Left lobe of liver (tissue), 2 donors: ENCODE data around the gene RBMS3. TPM values are rescaled to one million over a fixed set of nuclear protein-coding genes. Genes with fewer than 3 reads are reported as not detected.
"Not testable (repeated sequence)": the region's sequence is repeated elsewhere in the genome, so short reads cannot be mapped to it uniquely, and the experiment has no call there.

Experiments
- ATAC-seq: fragments of 200-7000 bp; cut with Tn5 transposase; one replicate; pipeline ENCODE4 v1.9.1; 2020; ENCODE audit warnings: mild to moderate bottlenecking, moderate library complexity
- DNase-seq: peaks from one replicate; pipeline ENCODE4 v3.0.0-alpha.2; 2020; ENCODE audit warnings: low spot score
- total RNA-seq: library from RNA; stranded (reverse); gene quantifications from one replicate; pipeline ENCODE4 v1.2.1, GENCODE V29; 2021
- donor health status: DM: no; HTN: no; CAD: no; lungs with moderate emphysema.
- donor health status: DM: no; HTN: yes; CAD: no.

Gene RBMS3
- total RNA-seq: 9.6 TPM

DNA sequence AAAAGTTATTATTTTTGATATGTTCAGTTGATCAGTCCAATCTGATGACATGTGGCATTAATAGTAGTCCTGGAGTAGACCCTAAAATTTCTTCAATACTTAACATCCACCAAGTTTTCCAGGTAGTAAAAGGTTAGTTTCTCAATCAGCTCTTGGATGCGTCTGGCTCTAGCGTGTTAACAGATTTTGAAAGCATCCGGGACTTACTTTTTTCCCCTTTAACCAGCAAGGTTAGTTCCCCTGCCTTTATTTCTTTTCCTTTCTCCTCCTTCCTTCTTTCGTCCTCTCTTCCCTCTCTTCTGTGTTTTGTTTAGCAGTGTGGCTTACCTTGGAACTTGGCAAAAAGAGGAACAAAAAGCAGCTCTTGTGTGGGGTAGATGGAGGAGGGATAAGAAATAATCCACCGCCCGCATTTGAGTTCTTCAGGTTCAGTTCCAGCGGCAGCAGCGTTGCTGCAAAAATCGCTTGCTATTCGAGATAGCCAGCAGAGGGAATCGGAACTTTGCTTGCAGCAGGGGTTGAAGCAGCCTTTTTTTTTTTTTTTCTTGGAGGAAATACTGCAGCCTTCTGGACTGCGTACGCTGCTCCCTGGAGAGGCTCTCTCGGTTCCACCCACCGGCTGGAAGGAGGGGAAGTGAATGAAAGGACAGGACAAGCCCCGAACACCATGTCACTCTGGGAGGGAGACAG, at the start of gene RBMS3:
Gene RBMS3 (plus strand): TSS at position 668 of the 690 bp plus-strand sequence.
- peak; percentile 60 for DNase-seq
- ATAC-seq: peak; percentile 88

DNA sequence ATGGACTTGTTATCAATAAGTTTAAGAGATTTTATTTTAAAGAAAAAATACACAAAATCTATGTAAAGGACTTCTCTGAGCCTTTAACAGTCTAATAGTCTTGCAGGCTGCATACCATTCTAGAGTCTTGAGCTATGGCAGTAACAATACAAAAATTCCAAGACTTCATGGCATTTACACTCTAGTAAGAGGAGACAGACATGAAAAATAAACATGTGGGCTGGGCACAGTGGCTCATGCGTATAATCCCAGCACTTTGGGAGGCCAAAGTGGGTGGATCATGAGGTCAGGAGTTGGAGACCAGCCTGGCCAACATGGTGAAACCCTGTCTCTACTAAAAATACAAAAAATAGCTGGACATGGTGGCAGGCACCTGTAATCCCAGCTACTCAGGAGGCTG, 47.7 kb upstream of the RBMS3 start:
- ATAC-seq, DNase-seq: not testable (repeated sequence)

DNA sequence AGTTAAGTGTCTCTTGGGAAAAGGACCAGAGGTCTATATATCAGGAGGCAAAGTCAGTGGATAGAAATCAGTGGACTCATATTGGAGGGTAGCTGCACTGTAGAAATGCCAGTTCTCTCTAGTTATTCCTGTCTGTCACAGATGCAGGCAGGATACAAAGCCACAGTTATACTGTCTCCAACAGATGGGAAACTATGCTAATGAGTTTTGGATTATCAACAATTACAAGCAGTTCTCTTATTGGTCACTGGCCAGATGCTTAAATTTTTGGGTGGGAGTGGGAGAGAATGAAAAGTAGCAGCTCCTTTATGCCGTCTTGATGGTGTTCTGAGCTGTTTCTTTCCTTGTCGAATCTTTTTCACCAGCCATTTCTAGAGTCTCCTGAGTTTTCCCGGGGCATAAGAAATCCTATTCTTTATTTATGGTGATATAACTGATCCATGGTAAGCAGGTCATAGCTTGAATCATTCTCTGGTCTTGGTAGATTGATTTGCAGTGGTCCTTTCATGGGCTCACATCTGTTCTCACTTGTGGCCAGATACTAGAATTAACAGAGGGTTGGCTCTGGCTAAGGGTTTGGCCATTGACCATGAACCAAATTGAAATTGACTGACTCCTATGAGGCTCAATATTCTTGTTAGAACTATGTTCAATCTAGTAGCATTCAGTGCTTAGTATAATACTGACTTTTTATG, 44.6 kb upstream of the RBMS3 start:
- ATAC-seq: no peak
- DNase-seq: no peak

DNA sequence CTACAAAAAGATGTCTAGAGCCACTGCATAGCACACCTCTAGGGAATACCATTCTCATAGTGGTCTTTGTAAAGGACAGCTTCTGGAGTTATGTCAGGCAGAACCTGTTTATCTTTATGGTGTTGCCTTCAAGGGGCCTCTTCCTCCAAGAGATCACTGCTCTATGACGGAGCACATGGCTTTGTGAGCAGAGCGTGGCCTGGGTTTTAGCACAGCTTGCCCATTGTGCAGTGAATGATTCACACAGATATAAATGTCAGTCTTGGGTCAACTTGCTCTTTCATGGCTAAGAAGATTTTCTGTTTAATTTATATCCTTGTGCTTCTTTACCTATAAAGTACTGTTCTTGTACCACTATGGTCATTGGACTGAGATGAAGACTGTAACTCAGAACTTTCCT, 41.5 kb upstream of the RBMS3 start:
- ATAC-seq (no peak), DNase-seq (no peak)

DNA sequence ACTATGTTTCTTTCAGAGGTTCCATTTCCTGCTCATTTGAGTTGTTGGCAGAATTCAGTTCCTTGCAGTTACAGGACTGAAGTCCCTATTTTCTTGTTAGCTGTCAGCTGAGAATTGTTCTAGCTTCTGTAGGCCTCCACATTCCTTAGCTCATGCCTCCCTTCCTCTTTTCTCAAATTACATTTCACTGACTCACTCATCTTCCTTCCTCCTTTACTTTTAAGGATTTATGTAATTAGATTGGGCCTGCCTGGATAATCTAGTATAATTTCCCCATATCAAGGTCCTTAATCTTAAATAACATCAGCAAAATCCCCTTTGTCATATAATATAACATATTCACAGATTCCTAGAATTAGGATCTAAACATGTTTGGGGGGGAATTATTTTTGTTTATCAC, 40.6 kb upstream of the RBMS3 start:
- ATAC-seq: no peak
- no peak for DNase-seq

DNA sequence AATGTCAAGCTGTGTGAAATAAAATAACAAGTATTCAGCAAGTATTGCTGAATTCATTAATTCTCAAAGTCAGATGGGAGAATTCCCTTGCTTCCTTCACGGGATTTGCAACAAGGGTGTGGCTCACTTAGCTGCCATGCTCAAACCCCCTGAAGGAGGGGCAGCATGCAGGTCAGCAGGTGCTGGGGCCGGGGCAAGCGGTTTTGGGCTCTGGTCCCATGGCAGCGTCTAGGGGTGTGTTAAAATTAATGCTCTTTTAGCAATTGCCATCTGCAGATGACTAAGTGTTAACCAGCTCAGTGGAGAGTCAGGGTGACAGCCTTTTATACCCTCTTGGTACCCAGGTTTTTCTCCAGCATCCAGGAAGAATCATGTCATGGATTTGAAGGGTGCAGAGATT, 40.0 kb upstream of the RBMS3 start:
- no peak for DNase-seq
- ATAC-seq: no peak

DNA sequence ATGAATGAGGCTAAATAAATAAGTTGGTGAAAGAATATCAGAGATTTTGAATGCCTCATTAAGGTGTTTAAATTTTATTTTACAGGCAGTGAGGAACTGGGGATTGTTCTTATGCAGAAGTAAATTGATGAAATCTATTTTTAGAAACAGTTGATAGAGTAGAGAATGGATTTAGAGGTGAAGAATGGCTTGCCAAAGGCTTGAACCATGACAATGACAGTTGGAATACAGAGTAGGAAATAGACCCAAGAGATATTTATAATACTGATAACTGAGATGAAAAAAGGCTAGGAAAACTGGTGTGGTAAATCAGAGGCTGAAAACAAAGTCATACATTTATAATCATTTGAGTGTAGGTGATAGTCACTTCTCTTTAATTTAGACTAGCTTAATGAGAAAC, 39.0 kb upstream of the RBMS3 start:
- DNase-seq (no peak), ATAC-seq (no peak)

DNA sequence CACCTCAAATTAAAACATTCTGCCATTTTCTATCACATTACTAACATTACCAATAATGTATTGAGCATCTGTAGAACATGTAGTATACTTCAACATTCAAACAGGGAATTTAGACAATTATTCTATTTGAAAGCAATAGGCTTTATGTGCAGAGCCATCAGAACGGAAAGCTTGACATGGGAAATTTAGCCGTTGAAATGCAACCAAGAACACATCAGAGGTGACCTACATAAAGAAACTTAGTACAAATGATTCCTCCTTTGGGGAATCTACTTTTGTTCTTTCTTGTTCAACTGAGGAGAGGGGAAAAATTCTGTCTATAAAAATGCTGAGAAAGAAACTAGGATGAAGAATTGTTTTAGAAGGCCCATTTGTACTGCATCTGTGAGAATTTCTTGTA, 38.6 kb upstream of the RBMS3 start:
- no peak for ATAC-seq

DNA sequence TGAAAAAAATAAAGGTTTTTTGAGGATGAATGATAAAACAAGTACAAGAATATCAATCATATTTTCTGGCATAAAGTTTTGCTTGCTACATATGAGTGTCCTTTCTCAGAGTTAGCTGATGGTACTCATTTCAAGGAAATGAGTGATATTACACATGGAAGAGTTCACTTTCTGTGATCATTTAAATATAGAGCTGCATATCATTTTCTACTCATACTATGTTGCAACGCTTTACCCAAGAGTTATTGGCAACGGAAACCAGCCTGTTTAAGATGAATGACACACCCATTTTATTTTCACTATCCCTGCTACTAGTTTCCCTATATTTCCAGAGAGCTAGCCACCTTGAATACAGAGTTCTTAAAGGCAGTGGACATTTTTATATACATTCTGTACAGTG, 35.4 kb upstream of the RBMS3 start:
- ATAC-seq: no peak
- DNase-seq: no peak

More for the DNA sequence above, 38.6 kb upstream of the RBMS3 start:
- DNase-seq: no peak

DNA sequence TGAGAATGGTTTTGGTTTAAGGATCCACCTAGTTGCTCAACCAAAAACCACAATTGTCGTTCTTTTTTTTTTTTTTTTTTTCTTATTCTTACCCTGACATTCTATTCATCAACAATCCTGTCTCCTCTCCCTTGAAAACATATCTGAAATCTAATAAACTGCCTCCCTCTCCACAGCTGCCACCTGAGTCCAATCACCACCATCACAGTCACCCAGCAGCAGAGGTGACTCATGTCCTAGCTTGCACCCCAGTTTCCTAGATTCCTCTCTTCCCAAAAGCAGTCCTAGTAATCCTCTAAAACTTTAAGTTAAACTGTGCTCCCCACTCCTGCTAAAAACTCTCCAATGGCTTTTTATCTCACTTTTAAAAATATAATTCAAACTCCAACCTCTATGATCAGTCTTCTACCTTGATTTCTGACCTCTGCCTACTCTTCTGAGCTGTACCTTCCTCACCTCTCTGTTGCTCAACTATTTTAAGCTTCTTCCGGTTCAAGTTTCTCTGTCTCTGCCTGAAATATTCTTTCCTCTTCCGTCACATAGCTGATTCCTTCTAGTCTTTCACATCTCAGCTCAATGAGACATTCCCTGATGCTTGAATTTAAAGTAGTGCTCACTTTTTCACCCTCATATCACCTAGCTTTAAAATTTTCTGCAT, 33.7 kb upstream of the RBMS3 start:
- DNase-seq (no peak), ATAC-seq (no peak)

DNA sequence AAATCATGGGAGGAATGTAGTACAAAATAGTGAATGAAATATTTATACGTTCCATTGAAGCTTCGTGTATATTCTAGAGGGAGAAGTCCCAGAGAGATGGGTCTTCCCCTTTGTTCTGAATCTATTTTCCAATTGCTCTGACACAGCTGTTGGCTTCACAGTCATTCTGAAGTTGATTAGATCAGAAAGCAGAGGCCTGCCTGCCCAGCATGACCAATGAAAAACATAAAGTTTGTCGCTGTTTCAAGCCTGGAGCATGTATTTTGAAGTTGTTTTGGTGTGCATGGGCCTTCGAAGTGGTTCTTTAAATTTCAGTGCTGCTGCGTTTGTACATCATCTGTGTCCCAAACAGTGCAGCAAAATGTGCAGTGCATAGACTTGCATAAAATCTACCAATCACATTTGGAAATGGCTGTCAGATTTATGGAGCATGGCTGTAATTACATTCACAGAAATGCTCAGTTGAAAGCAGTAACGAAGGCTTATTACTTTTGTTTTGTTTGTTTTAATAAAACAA, 31.0 kb upstream of the RBMS3 start:
- no peak for DNase-seq
- no peak for ATAC-seq

DNA sequence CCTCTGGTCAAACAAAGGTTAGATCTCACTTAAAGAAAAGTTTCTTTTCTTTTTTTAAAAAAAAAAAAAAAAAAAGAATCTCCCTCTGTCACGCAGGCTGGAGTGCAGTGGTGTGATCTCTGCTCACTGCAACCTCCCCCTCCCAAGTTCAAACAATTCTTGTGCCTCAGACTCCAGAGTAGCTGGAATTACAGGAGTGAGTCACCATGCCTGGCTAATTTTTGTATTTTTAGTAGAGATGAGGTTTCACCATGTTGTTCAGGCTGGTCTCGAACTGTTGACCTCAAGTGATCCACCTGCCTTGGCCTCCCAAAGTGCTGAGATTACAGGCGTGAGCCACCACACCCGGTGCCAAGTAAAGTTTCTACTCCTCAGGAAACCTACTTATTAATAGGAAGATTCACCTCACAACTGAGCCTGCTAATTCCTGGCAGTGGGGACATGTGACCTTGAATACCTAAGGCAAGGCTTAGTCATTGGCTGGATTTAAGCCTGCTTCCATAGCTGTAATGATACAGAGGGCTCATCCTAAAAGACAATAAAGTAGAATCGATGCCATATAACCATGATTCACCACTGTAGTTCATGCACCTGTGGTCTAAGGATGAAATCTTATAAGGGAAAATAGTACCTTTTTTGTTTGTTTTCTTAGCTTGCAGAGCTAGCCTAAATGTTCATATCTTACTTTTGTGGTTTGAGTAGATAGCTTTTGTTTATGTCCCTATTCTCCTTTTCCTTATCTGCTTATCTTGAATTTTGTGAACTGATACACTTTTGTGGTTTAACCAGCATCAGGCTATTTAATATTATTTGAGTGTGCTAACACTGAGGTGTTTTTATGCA, 24.8 kb upstream of the RBMS3 start:
- no peak for ATAC-seq

DNA sequence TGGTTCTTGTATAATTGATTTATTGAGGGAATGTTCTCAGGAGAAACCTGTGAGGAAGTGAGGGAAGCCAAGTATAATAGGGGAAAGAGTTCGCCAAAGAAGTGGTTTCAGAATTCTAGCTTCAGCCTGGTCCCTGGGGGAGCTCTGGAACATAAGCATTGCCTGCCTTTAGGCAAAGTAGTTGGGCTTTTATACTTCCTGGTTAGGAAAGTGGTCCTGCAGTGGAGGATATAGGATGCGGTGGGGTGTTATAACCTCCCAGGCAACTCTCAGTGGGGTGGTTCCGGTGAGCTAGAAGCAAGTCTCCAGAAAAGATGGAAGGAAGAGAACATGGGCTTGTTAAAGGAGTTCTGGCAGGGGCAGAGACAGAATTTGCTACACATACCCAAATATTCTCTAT, 22.7 kb upstream of the RBMS3 start:
- ATAC-seq (no peak), DNase-seq (no peak)

More for the DNA sequence above, 24.8 kb upstream of the RBMS3 start:
- DNase-seq: no peak

DNA sequence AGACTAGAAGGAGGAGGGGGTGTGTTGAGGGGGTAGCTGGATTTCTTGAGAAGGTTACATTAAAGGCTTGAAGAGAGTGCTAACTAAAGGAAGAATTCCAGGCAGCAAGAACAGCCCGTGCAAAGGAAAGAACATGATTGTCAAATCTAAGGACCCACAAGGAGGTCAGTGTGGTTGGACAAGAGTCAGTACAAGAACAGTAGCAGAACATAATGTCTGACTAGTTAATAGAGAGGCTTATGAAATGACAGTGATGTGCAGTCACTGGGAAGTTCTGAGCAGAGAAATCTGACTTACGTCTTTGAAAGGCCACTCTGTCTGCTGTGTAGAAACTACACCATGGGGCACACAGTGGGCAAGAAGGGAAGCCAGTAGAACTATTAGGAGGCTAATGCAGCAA, 19.8 kb upstream of the RBMS3 start:
- DNase-seq: no peak
- no peak for ATAC-seq

DNA sequence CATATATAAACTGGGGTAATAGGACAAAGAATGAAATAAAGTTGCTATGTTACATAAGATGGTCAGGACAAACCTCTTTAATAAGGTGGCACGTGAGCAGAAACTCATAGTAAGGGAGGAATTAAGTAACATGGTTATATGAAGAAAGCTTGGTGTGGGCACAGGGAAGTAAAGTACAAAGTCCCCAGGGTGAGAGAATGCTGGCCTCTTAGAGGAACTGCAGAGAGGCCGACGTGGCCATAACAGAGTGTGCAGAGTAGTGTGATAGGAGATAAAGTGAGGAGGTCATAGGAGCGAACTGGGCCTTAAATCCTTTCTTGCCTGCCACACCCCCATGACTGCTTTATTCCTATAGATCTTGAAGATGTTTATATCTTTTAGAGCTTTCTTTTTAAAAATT, 17.4 kb upstream of the RBMS3 start:
- ATAC-seq (no peak), DNase-seq (no peak)

DNA sequence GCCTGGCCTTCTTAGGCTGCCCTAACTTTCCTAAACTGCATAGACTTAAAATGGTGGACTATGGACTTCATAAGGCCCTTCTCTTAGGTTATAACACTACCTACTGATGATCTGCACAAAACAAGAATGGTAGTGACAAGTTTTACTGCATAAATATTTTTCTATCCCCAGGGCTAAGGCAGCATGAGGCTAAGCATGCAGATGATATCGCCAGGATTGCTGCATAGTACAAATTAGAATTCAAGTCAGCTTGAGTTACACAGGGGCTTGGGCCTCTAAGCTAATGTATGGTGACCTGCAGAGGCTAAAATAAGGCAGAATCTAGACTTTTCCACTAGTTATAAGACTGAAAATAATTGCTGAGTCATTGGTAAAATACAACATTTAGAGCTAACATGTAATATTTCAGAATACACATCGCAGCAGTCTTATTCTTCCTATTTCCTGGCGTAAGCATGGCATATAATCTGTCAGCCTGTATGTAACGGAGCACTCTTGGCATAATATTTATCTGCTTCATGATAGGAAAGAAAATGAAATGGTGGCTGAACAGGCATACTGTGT, 15.3 kb upstream of the RBMS3 start:
- DNase-seq (no peak), ATAC-seq (no peak)

DNA sequence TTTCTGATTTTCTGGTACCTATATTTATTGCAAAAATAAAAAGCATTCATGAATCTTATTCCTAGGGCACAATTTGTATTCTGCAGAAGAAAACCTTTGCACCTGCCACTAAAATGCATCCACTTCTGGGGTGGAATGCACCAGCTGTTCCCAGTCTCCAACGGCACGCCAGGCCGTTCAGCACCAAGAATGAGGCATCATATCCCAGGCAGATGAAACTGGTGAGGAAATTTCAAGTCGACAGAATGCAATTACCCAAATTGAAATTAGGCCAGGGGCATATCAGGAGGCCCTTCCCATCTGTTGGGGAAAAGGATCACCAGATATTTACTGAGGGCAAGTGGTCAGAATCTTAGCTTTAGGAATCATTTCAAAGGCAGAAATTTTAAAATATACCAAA, 13.6 kb upstream of the RBMS3 start:
- DNase-seq (no peak), ATAC-seq (no peak)

DNA sequence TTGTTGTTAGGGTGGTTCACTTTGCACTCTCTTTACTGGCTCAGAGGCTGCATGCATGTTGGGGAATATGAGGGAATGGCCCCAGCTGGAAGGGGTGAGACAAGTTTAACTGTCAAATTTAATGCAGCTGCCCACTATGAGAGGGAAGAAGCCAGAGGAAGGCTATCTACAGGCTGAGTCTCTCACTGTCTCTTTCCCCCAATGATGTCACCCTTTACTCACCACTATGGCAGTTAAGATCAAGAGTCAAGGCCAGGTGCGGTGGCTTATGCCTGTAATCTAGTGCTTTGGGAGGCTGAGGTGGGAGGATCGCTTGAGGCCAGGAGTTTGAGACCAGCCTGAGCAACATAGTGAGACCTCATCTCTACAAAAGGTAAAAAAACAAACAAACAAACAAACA, 12.2 kb upstream of the RBMS3 start:
- DNase-seq (no peak), ATAC-seq (no peak)

DNA sequence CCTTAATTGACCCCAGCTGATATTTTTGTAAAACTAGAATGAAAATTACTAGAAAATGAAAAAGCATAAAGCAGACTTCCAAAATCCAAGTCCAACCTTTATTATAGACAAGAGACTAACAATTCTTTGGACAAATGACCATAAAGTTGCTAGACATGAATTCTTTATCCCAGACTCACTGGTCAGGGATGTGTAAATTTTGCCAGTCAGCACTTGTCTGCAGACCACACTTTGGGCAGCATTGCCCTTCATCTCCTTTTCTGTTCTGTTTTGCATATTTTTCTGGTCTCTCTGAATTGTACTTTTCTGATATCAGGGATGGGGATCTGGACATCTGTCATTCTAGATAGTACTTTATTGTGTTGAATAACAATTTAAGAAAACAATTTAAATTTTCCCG, 10.1 kb upstream of the RBMS3 start:
- ATAC-seq (no peak), DNase-seq (no peak)

DNA sequence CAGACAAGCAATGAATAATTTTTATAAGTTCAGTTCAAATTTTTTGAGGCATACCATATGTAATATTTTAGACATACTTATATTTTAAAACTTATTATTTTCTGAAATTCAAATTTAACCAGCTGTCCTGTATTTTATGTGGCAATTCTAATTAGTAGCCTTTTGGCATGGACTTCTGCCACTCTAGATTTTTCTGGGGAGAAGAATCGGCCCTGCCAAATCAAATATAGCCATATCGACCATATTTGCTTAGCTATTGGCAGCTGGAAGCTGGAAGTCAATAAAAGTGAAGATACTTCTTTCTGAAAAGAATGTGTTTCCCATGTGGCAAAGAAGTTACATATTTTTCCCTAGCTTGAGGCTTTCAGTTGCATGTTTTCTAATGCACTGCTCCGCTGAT, 9.4 kb upstream of the RBMS3 start:
- ATAC-seq (peak; percentile 49), DNase-seq (no peak)

DNA sequence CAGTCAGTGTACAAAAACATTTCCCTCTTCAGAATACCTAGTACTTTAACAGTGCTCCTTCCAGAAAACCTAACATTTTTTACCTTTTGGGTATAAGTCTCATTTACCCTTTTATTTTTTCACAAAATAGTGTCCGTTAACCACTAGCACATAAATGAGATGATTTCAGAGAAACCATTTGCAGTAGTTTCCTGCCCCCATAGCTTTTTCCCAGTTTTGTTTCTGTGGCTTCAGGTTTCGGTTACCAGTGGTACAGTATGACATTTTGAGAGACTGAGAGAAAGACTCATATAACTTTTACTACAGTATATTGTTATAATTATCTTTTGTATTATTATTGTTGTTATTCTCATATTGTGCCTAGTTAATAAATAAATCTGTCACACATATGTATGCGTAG, 6.2 kb upstream of the RBMS3 start:
- no peak for DNase-seq
- ATAC-seq: no peak
